Progenitor cell of endocrine pancreas (in vitro differentiated cells): ENCODE measurements around the gene GALNTL6. TPM values are rescaled to one million over a fixed set of nuclear protein-coding genes. Genes with fewer than 3 reads are reported as not detected.

Source experiments
- DNase-seq: peaks from one replicate; pipeline ENCODE4 v3.0.0; 2021; ENCODE audit warnings: low spot score; ENCODE audit not compliant: unreplicated experiment
- H3K27ac Mint-ChIP-seq: 2 replicates; pipeline ENCODE4 v1.8.0; 2021; ENCODE audit warnings: mild to moderate bottlenecking, moderate library complexity, mixed read lengths
- H3K27me3 Mint-ChIP-seq: 2 replicates; pipeline ENCODE4 v1.8.0; 2021; ENCODE audit warnings: mixed read lengths
- H3K36me3 Mint-ChIP-seq: 2 replicates; pipeline ENCODE4 v1.8.0; 2022; ENCODE audit warnings: mixed read lengths; ENCODE audit not compliant: insufficient read depth
- H3K4me1 Mint-ChIP-seq: 2 replicates; pipeline ENCODE4 v1.8.0; 2021; ENCODE audit warnings: low read depth, mixed read lengths
- H3K4me3 Mint-ChIP-seq: 2 replicates; pipeline ENCODE4 v1.8.0; 2021; ENCODE audit warnings: low read depth, mild to moderate bottlenecking, moderate library complexity, mixed read lengths
- H3K9me3 Mint-ChIP-seq: 2 replicates; pipeline ENCODE4 v1.8.0; 2021; ENCODE audit warnings: low read depth, mixed read lengths
- CTCF ChIP-seq: fragments of 200-600 bp; sonication (generic); IDR thresholded peaks from one replicate; pipeline ENCODE4 v1.5.0; 2021; ENCODE audit warnings: antibody characterized with exemption, mild to moderate bottlenecking; ENCODE audit not compliant: unreplicated experiment
- total RNA-seq: library from RNA; stranded (reverse); gene quantifications from 2 replicates; pipeline ENCODE4 v1.2.1, GENCODE V29; 2021

Gene GALNTL6
- total RNA-seq, 1 donor from 2014 or later = 0.14 TPM

- H3K4me1 Mint-ChIP-seq = no peaks in the 10 kb centered on the region
- no peak overlapping the region for H3K4me3 Mint-ChIP-seq
- no peak overlapping the region for H3K27ac Mint-ChIP-seq
- no peak for DNase-seq
- no peaks in the 10 kb centered on the region for H3K9me3 Mint-ChIP-seq
- H3K36me3 Mint-ChIP-seq = no peaks in the 10 kb centered on the region
- no peaks in the 10 kb centered on the region for H3K27me3 Mint-ChIP-seq
- TF ChIP-seq CTCF = no peak
Measured at GRCh38 chr4:172392741-172393140, 579.5 kb downstream of the GALNTL6 start.

GRCh38 chr4:172393220-172393619 lies 580.0 kb downstream of the GALNTL6 start:
- no peak overlapping the region for H3K4me3 Mint-ChIP-seq
- H3K9me3 Mint-ChIP-seq = no peaks in the 10 kb centered on the region
- H3K4me1 Mint-ChIP-seq = no peaks in the 10 kb centered on the region
- DNase-seq = no peak
- H3K27ac Mint-ChIP-seq = no peak overlapping the region
- no peaks in the 10 kb centered on the region for H3K27me3 Mint-ChIP-seq
- H3K36me3 Mint-ChIP-seq = no peaks in the 10 kb centered on the region
- TF ChIP-seq CTCF = no peak

GRCh38 chr4:172404676-172405075 lies 591.5 kb downstream of the GALNTL6 start:
- Mint-ChIP-seq H3K4me1 (no peaks in the 10 kb centered on the region), H3K9me3 (no peaks in the 10 kb centered on the region), H3K27me3 (no peaks in the 10 kb centered on the region), H3K4me3 (no peak overlapping the region), H3K36me3 (no peaks in the 10 kb centered on the region), H3K27ac (no peak overlapping the region)
- DNase-seq = no peak
- no peak for TF ChIP-seq CTCF

- H3K36me3 Mint-ChIP-seq = no peaks in the 10 kb centered on the region
- H3K4me3 Mint-ChIP-seq = no peak overlapping the region
- H3K9me3 Mint-ChIP-seq = no peaks in the 10 kb centered on the region
- no peak overlapping the region for H3K27ac Mint-ChIP-seq
- H3K4me1 Mint-ChIP-seq = peaks cover 3% of the 10 kb centered on the region
- H3K27me3 Mint-ChIP-seq = no peaks in the 10 kb centered on the region
- no peak for DNase-seq
- no peak for TF ChIP-seq CTCF
Measured at GRCh38 chr4:172410363-172410762, 597.2 kb downstream of the GALNTL6 start.

GRCh38 chr4:172411149-172411548 lies 597.9 kb downstream of the GALNTL6 start:
- Mint-ChIP-seq H3K4me1 (peaks cover 3% of the 10 kb centered on the region), H3K27ac (no peak overlapping the region), H3K4me3 (no peak overlapping the region), H3K9me3 (no peaks in the 10 kb centered on the region), H3K36me3 (no peaks in the 10 kb centered on the region), H3K27me3 (no peaks in the 10 kb centered on the region)
- no peak for DNase-seq
- TF ChIP-seq CTCF = no peak
